Smooth muscle cell (in vitro differentiated cells): ENCODE measurements around the gene ELMO1. TPM values are rescaled to one million over a fixed set of nuclear protein-coding genes. Genes with fewer than 3 reads are reported as not detected.
A peak's percentile ranks its signal among the peaks of the same experiment; 100 is the strongest.

Experiments used
- DNase-seq: peaks from one replicate; lab custom pipeline; 2025; ENCODE audit not compliant: unreplicated experiment; lab: John Stamatoyannopoulos, UW
- H2AFZ ChIP-seq: fragments of 200-600 bp; sonication (generic); 2 replicates; pipeline ENCODE4 v1.6.0; 2016; ENCODE audit warnings: antibody characterized with exemption, low read depth, mild to moderate bottlenecking
- H3F3A ChIP-seq: fragments of 200-600 bp; sonication (generic); 2 replicates; pipeline ENCODE4 v1.6.0; 2017; ENCODE audit warnings: antibody characterized with exemption, low read depth
- H3K27ac ChIP-seq: fragments of 200-600 bp; sonication (generic); 2 replicates; pipeline ENCODE4 v1.5.1; 2016; ENCODE audit warnings: low read depth, mild to moderate bottlenecking
- H3K27me3 ChIP-seq: fragments of 200-600 bp; sonication (generic); 2 replicates; pipeline ENCODE4 v1.6.1; 2016; ENCODE audit warnings: low read depth, mild to moderate bottlenecking
- H3K36me3 ChIP-seq: fragments of 200-600 bp; sonication (generic); 2 replicates; pipeline ENCODE4 v1.5.1; 2016; ENCODE audit warnings: low read depth
- H3K4me1 ChIP-seq: fragments of 200-600 bp; sonication (generic); 2 replicates; pipeline ENCODE4 v1.5.1; 2016; ENCODE audit warnings: low read depth
- H3K4me2 ChIP-seq: fragments of 200-600 bp; sonication (generic); 2 replicates; pipeline ENCODE4 v1.6.0; 2016; ENCODE audit warnings: mild to moderate bottlenecking
- H3K4me3 ChIP-seq: fragments of 200-600 bp; sonication (generic); 2 replicates; pipeline ENCODE4 v1.5.1; 2016; ENCODE audit warnings: mild to moderate bottlenecking
- H3K79me2 ChIP-seq: fragments of 200-600 bp; sonication (generic); 2 replicates; pipeline ENCODE4 v1.6.0; 2016; ENCODE audit warnings: low read depth, mild to moderate bottlenecking
- H3K9ac ChIP-seq: fragments of 200-600 bp; sonication (generic); 2 replicates; pipeline ENCODE4 v1.6.0; 2016; ENCODE audit warnings: low read depth
- H3K9me3 ChIP-seq: fragments of 200-600 bp; sonication (generic); replicated peaks from 2 replicates; pipeline ENCODE4 v1.5.1; 2016; ENCODE audit warnings: low read depth
- H4K20me1 ChIP-seq: fragments of 200-600 bp; sonication (generic); 2 replicates; pipeline ENCODE4 v1.6.0; 2016; ENCODE audit warnings: low read depth
- WGBS: methylation state at CpG from one replicate; pipeline ENCODE4 v1.1.7; 2016; ENCODE audit warnings: low lambda C conversion rate; 5-methylcytosine and 5-hydroxymethylcytosine counted together
- polyA plus RNA-seq: library from polyadenylated mRNA; unstranded; fragments of >200 nt; fragmentation: Nextera tagmentation; extraction: Ambion mirVana; gene quantifications from 2 replicates; pipeline ENCODE4 v1.2.1, GENCODE V29; 2016
- total RNA-seq: library from RNA; depleted of rRNA; stranded (reverse); fragments of >200 nt; gene quantifications from 2 replicates; pipeline ENCODE4 v1.2.3, GENCODE V29; 2014
- TF ChIP-seq, protein P1 (sequence below): fragments of 200-600 bp; sonication (generic); IDR thresholded peaks from 2 replicates; pipeline ENCODE4 v1.5.1; 2017; ENCODE audit warnings: borderline replicate concordance, mild to moderate bottlenecking, antibody characterized with exemption; ENCODE audit not compliant: insufficient read depth, poor library complexity, severe bottlenecking

The ELMO1 gene
- total and polyA plus RNA-seq, 2 experiments from 2014 or later = 8.2 to 36.0 TPM

GRCh38 chr7:37405128-37405527 lies 43.5 kb downstream of the ELMO1 start:
- peaks cover 4% of the 10 kb centered on the region for H3F3A ChIP-seq
- H3K36me3 ChIP-seq = no peaks in the 10 kb centered on the region
- H3K4me1 ChIP-seq = no peaks in the 10 kb centered on the region
- H3K4me3 ChIP-seq = no peak overlapping the region
- no peaks in the 10 kb centered on the region for H3K9me3 ChIP-seq
- H3K4me2 ChIP-seq = peak overlapping the region; percentile 7
- no peak overlapping the region for H3K9ac ChIP-seq
- WGBS = 72% methylated on average over 5 of the region's 5 CpGs
- no peaks in the 10 kb centered on the region for H4K20me1 ChIP-seq
- TF ChIP-seq, protein P1, sequence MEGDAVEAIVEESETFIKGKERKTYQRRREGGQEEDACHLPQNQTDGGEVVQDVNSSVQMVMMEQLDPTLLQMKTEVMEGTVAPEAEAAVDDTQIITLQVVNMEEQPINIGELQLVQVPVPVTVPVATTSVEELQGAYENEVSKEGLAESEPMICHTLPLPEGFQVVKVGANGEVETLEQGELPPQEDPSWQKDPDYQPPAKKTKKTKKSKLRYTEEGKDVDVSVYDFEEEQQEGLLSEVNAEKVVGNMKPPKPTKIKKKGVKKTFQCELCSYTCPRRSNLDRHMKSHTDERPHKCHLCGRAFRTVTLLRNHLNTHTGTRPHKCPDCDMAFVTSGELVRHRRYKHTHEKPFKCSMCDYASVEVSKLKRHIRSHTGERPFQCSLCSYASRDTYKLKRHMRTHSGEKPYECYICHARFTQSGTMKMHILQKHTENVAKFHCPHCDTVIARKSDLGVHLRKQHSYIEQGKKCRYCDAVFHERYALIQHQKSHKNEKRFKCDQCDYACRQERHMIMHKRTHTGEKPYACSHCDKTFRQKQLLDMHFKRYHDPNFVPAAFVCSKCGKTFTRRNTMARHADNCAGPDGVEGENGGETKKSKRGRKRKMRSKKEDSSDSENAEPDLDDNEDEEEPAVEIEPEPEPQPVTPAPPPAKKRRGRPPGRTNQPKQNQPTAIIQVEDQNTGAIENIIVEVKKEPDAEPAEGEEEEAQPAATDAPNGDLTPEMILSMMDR = no peak
- H3K79me2 ChIP-seq = peaks cover 3% of the 10 kb centered on the region
- H3K27ac ChIP-seq = no peak overlapping the region
- no peaks in the 10 kb centered on the region for H3K27me3 ChIP-seq
- H2AFZ ChIP-seq = no peak overlapping the region
- DNase-seq = no peak

DNA sequence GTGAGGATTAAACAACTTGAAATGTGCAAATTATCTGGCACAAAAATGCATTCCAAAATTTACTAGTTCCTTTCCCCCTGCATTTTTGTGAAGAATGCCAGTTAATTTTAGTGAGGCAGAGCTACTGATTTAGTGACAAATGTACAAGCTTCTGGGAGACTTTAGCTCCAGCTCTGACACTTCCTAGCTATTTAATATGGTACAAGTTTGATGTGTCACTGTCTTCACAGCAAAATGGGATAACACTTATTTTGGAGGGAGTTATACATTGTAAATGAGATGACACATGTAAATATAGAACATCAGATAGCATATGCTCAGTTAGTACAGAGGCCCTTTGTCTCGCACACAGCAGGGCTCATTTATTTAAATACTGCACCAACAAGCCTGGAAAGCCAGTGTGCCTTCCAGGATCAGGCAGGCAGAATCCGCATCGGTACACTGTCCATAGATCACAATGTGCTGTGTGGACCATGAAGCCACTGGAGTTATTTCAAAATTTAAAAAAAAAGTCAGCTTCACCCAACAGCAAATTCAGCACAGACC lies 48.7 kb downstream of the ELMO1 start:
- no peaks in the 10 kb centered on the region for H4K20me1 ChIP-seq
- 84% methylated on average over 3 of the region's 3 CpGs for WGBS
- H3K4me3 ChIP-seq = no peak overlapping the region
- TF ChIP-seq, protein P1 = no peak
- DNase-seq = no peak
- no peak overlapping the region for H3K4me2 ChIP-seq
- H3K9ac ChIP-seq = no peak overlapping the region
- no peaks in the 10 kb centered on the region for H3K27me3 ChIP-seq
- no peaks in the 10 kb centered on the region for H3K36me3 ChIP-seq
- H2AFZ ChIP-seq = no peak overlapping the region
- no peaks in the 10 kb centered on the region for H3K4me1 ChIP-seq
- peaks cover 3% of the 10 kb centered on the region for H3K79me2 ChIP-seq
- H3F3A ChIP-seq = no peaks in the 10 kb centered on the region
- H3K9me3 ChIP-seq = no peaks in the 10 kb centered on the region
- H3K27ac ChIP-seq = no peak overlapping the region

DNA sequence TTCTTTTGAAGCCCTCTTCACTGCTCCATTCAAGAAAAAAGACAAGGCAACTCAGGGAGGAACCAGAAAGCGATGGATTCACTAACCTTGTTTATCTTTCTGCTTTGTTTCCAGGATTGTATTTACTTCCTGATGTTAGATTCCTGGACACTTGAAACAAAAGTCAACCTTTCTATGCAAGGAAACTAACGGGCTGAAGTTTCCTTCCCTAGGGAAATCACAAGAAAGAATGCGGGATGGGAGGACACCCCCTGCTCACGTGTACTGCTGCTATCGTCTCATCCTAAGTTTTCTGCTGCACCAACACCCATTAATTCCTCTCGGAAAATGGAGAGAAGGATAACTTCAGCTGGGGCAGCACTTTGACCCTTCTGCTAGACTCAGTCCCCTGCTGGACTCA lies 50.3 kb downstream of the ELMO1 start:
- TF ChIP-seq, protein P1 = no peak
- no peak overlapping the region for H2AFZ ChIP-seq
- 91% methylated on average over 6 of the region's 6 CpGs for WGBS

GRCh38 chr7:37395618-37396259 lies 52.9 kb downstream of the ELMO1 start:
- peaks cover 3% of the 10 kb centered on the region for H3K79me2 ChIP-seq
- TF ChIP-seq, protein P1 = no peak

More for the DNA sequence above, 50.3 kb downstream of the ELMO1 start:
- H3K9me3 ChIP-seq = no peaks in the 10 kb centered on the region
- no peak overlapping the region for H3K9ac ChIP-seq
- no peak overlapping the region for H3K27ac ChIP-seq
- H3K4me2 ChIP-seq = no peak overlapping the region
- no peaks in the 10 kb centered on the region for H3K4me1 ChIP-seq
- no peaks in the 10 kb centered on the region for H3F3A ChIP-seq
- peaks cover 3% of the 10 kb centered on the region for H3K79me2 ChIP-seq
- no peaks in the 10 kb centered on the region for H4K20me1 ChIP-seq
- H3K4me3 ChIP-seq = no peak overlapping the region
- no peak for DNase-seq
- H3K36me3 ChIP-seq = no peaks in the 10 kb centered on the region
- no peaks in the 10 kb centered on the region for H3K27me3 ChIP-seq

More at GRCh38 chr7:37395618-37396259, 52.9 kb downstream of the ELMO1 start:
- no peak overlapping the region for H2AFZ ChIP-seq
- H3K27ac ChIP-seq = no peak overlapping the region
- no peaks in the 10 kb centered on the region for H3F3A ChIP-seq
- no peaks in the 10 kb centered on the region for H3K27me3 ChIP-seq
- no peak overlapping the region for H3K4me2 ChIP-seq
- peaks cover 7% of the 10 kb centered on the region for H3K4me1 ChIP-seq
- no peak overlapping the region for H3K9ac ChIP-seq
- H3K36me3 ChIP-seq = no peaks in the 10 kb centered on the region
- 100% methylated on average over 1 of the region's 1 CpG for WGBS
- H3K9me3 ChIP-seq = no peaks in the 10 kb centered on the region
- DNase-seq = no peak
- no peaks in the 10 kb centered on the region for H4K20me1 ChIP-seq
- H3K4me3 ChIP-seq = no peak overlapping the region
